ENCODE data around the gene CLDN10. TPM values are rescaled to one million over a fixed set of nuclear protein-coding genes. Genes with fewer than 3 reads are reported as not detected.

Gene CLDN10
- total and polyA plus RNA-seq, 2 donors (not counting 3 experiments of a cell fraction or from before 2014, with no cell fraction given) = 0.49 to 0.69 TPM

DNA sequence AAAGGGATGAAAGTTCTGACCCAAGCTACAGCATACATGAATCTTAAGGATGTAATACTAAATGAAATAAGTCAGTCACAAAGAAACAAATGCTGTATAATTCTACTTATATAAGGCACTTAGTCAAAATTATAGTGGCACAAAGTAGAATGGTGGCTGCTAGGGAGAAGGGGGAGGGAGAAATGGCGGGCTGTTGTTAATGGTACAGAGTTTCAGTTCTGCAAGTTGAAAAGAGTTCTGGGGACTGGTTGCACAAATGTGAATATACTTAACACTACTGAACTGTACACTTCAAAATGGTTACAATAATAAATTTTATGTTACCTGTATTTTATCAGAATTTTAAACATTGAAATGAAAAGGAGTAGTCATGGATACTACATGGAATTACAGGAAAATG, 48.9 kb upstream of the CLDN10 start:
- TF ChIP-seq, protein P1, sequence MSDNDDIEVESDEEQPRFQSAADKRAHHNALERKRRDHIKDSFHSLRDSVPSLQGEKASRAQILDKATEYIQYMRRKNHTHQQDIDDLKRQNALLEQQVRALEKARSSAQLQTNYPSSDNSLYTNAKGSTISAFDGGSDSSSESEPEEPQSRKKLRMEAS (IDR thresholded peaks at IDR 0.05; ENCODE audit: insufficient read depth, insufficient read length) = no peak
- no peak for TF ChIP-seq FOS (IDR thresholded peaks at IDR 0.05; ENCODE audit: borderline replicate concordance, insufficient read depth, low read length)
- no peak for TF ChIP-seq POLR2AphosphoS5 (IDR thresholded peaks at IDR 0.05; ENCODE audit: insufficient read depth, low read depth, low read length)
- TF ChIP-seq MYC (IDR thresholded peaks at IDR 0.05; ENCODE audit: low read depth, low read length) = no peak
- no peak for TF ChIP-seq JUN (IDR thresholded peaks at IDR 0.05; ENCODE audit: borderline replicate concordance, insufficient read depth, insufficient read length, low read depth)
- TF ChIP-seq EZH2 (IDR thresholded peaks at IDR 0.05; ENCODE audit: borderline replicate concordance, low read depth, low read length, severe bottlenecking) = no peak
- TF ChIP-seq, protein P2, sequence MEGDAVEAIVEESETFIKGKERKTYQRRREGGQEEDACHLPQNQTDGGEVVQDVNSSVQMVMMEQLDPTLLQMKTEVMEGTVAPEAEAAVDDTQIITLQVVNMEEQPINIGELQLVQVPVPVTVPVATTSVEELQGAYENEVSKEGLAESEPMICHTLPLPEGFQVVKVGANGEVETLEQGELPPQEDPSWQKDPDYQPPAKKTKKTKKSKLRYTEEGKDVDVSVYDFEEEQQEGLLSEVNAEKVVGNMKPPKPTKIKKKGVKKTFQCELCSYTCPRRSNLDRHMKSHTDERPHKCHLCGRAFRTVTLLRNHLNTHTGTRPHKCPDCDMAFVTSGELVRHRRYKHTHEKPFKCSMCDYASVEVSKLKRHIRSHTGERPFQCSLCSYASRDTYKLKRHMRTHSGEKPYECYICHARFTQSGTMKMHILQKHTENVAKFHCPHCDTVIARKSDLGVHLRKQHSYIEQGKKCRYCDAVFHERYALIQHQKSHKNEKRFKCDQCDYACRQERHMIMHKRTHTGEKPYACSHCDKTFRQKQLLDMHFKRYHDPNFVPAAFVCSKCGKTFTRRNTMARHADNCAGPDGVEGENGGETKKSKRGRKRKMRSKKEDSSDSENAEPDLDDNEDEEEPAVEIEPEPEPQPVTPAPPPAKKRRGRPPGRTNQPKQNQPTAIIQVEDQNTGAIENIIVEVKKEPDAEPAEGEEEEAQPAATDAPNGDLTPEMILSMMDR (IDR thresholded peaks at IDR 0.05; ENCODE audit: extremely low read depth in 1 of 2, insufficient read depth in 1 of 2, low read depth in 1 of 2, low read length in 2 of 2) = no peak
- TF ChIP-seq POLR2A (IDR thresholded peaks at IDR 0.05; ENCODE audit: low read depth, low read length) = no peak
- TF ChIP-seq GATA2 (IDR thresholded peaks at IDR 0.05; ENCODE audit: insufficient read depth, insufficient read length, low read depth, low read length) = no peak
- no peak overlapping the region for H3K4me3 ChIP-seq (replicated peaks in 1 of 3; ENCODE audit: insufficient read depth in 1 of 3, low read depth in 1 of 3, low read length in 3 of 3)
- no peak for FAIRE-seq
- no peak overlapping the region for H2AFZ ChIP-seq (ENCODE audit: low read depth, low read length)
- intact Hi-C loops (cut with micrococcal nuclease) = no loop called here
- no TSS peak for BruUV-seq (replicated peaks)
- dilution Hi-C loops (cut with MboI; ENCODE audit: extremely low pct_ligation_motif_present, low sequenced_read_pairs) = no loop called here
- H3K9me1 ChIP-seq (replicated peaks; ENCODE audit: control insufficient read depth, extremely low read depth, insufficient read depth, low read length) = no peaks in the 10 kb centered on the region
- no peaks in the 10 kb centered on the region for H3K36me3 ChIP-seq (ENCODE audit: control insufficient read depth in 2 of 2, extremely low read depth in 1 of 2, insufficient read depth in 2 of 2, low read length in 2 of 2)
- DNase-seq (ENCODE audit: low read depth, low spot score) = no peak
- ChIA-PET CTCF (interaction anchor here (1.5 kb wide), 1 partner anchor 33 kb away, joined by 3 read pairs; no protein-coding TSS in a partner anchor), POLR2A (no interaction called here)
- H3K9ac ChIP-seq (replicated peaks; ENCODE audit: extremely low read depth, insufficient read depth, low read length) = no peak overlapping the region
- H3K79me2 ChIP-seq (ENCODE audit: control insufficient read depth, insufficient read depth, low read length) = no peaks in the 10 kb centered on the region
- H3K27me3 ChIP-seq (ENCODE audit: control insufficient read depth in 2 of 2, insufficient read depth in 2 of 2, low read length in 2 of 2) = peaks cover 0 to 7% of the 10 kb centered on the region in 2 experiments
- H3K4me2 ChIP-seq (ENCODE audit: insufficient read depth, low read length) = no peak overlapping the region
- no peaks in the 10 kb centered on the region for H3K4me1 ChIP-seq (ENCODE audit: control insufficient read depth, extremely low read depth, insufficient read depth, low read length)
- H3K9me3 ChIP-seq (replicated peaks; ENCODE audit: control insufficient read depth, insufficient read depth, low read length) = no peaks in the 10 kb centered on the region
- H4K20me1 ChIP-seq (replicated peaks; ENCODE audit: control insufficient read depth, extremely low read depth, insufficient read depth, low read length) = no peaks in the 10 kb centered on the region
- no peak overlapping the region for H3K27ac ChIP-seq (ENCODE audit: insufficient read depth, low read depth, low read length)

All from endothelial cell of umbilical vein (primary cell).